T-helper 1 cell treated with Interleukin-12 subunit alpha and Interleukin-12 subunit beta and Interleukin-4 antibody, amounts not matched to agents 30 ng/mL and 1 ng/mL, for 36 hours (primary cell): ENCODE data around the gene CABP7. TPM values are rescaled to one million over a fixed set of nuclear protein-coding genes. Genes with fewer than 3 reads are reported as not detected.

Source experiments
- intact Hi-C: fragments of 100-400 bp; cut with micrococcal nuclease; formaldehyde crosslinking; loops from one replicate; pipeline ENCODE4 v1.15.1; 2024
- total RNA-seq: library from RNA; stranded (reverse); gene quantifications from 2 replicates; pipeline ENCODE4 v1.2.3, GENCODE V29; 2022

CABP7 gene
- 0.07 TPM in 1 of 2 replicates, not detected in the other for total RNA-seq

DNA sequence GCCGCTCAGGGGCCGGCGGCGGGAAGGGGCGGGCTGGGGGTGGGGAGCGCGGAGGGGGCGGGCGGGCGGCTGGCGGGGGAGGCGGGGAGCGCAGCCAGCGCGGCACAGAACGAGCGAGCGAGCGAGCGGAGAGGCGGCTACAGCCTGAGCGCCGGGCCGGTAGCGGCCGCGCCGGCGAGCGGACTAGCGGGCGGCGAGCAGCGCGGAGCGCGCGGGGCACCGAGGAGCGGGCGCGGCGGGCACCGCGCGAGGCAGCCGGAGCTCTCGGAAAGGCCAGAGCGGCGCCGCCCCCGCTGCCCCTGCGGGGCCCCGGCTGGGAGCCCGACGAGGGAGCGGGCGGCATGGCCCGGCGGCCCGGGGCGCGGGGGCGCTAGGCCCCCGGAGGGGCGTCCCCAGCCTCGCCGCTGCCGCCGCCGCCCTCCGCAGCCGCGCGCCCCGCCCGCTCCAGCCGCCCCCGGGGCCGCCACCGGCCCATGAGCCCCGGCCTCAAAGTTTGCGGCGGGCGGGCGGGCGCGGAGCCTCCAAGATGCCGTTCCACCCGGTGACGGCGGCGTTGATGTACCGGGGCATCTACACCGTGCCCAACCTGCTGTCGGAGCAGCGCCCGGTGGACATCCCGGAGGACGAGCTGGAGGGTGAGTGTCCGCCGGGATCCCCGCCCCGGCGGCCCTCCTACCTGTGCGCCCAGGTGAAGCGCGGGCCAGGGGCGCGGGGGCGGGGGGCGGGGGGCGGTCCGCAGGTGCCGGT is at the start of gene CABP7:
TSS of gene CABP7 (plus strand) at position 105 of the 747 bp plus-strand sequence. CDS start at position 527, 422 bp downstream.
- intact Hi-C loops = no loop called here

- intact Hi-C loops = no loop called here
Measured at GRCh38 chr22:29670626-29671025, 49.2 kb upstream of the CABP7 start.

- intact Hi-C loops = no loop called here
Measured at GRCh38 chr22:29673361-29674066, 46.3 kb upstream of the CABP7 start.

DNA sequence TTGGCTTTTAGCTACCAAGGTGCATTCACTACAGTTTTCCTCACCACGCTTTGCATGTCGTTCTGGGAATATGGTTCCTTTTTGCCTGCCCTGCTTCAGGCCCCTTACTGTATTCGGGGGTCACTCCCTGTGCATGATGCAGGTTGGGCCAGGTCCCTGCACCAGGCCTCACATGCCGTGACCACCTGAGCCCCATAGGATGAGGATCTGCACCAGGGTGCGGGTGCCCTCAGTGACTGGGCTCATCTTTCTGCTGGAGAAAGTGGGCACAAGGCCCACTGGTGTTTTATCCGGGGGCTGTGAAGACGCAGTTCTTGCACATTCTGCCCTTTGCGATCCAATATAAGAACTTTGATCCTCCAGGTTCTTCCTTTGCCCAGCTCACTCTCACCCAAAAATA is 45.7 kb upstream of the CABP7 start:
- intact Hi-C loops = no loop called here

GRCh38 chr22:29679316-29679715 is 40.5 kb upstream of the CABP7 start:
- intact Hi-C loops = no loop called here

DNA sequence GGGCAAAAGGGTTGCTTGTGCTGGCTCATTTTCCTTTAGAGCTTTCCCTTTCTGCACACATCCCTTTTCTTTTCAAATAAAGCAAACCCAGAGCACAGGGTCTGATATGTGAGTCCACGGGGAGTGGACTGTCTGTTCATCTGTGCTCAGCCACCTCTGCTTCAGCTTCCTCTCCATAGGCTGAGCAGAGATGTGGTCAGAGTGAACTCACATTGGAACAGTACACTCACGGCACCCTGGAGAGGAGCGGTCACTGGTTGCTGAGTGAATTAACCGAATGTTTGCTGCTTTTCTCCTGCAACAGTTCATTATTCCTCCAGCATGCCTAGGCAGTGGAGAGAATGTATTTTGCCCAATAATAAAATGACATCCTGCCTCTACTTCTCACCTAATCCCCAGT is 36.3 kb upstream of the CABP7 start:
- intact Hi-C loops = no loop called here

DNA sequence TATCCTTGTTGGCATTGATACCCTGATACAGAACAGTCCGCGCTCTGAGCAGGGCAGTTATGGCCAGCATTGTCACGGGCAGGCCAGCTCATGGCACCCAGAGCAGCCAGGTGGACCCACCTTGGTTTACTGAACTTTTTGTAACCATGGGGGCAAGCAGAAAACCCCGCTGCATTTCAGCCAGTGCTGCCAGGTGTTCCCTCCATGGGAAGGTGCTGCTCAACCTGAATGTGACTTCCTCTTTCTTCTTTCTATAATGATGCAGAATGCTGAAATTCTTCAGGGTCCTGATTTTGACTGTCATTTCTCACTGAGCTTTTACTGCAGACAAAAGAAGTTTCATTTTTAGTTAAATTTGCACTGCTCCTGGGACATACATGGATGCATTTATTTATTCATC is 35.6 kb upstream of the CABP7 start:
- intact Hi-C loops = no loop called here

DNA sequence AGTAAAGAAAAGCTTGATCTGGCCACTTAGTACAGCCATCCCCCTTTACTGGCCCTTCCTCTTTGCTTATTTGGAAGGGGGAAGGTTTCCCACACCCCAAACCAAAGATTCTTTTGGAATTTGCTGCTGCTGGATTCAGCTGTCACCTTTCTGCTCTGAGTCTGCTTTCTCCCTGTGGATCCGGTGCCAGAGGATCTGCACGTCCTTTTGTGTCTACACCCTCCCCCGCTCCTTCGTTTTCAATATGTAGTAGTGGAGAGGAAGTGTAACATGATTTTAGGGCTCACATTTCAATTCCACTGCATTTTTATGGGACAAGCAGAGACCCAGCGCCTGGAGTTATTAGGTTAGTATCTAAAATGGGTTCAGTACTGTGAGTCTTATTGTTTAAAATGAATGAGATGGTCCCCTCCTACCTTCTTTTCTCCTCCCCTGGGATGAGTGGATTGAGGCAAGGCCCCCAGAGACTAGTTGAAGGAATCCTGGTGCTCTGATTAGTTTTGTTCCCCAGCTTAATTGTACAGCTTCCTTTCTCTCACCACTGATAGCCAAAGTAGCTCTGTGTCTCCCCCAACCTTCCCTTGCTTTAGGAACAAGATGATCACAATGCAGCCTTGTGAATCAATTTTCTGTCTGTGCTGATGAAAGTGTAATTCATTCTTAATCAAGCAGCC is 30.5 kb upstream of the CABP7 start:
- intact Hi-C loops = loop anchor here (1.0 kb wide), 1 partner anchor 397 kb away; no protein-coding TSS in a partner anchor

DNA sequence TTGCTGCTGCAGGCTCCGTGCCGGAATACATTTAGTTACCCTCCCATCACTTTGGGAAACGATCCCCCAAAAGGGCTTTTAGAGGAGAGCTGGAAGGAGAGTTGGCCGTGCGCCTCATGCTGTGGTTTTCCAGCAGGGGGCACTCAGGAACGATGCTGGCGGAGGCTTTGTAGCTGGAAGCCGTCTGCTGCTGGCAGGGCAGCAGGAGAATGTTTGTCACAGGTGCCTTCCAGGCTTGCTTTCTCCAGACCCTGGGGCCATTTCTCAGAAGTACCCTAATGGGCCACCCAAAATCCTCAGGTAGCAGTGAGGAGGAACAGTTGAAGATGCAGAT is 30.0 kb upstream of the CABP7 start:
- intact Hi-C loops = loop anchor here (1.0 kb wide), 2 partner anchors 315 to 396 kb away; no protein-coding TSS in a partner anchor

DNA sequence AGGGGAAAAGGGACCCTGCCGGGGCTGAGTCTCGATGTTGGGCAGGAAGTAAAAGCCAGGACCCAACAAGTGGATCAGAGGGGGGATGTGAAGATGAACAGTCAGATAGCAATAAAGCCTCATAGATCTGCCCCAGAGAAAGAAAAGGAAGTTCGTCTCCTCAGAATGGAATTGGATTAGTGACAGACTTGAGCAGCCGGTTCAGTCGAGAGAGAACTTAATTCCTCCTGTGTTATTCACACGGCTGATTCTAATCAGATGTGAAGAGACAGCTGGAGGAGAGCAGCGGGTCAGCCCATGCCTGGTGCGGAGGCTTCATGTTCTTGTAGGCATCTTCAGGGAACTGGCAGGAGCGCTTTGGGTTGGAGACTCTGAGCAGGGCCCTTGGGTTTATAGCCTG is 29.3 kb upstream of the CABP7 start:
- intact Hi-C loops = loop anchor here (1.0 kb wide), 1 partner anchor 315 kb away; no protein-coding TSS in a partner anchor

DNA sequence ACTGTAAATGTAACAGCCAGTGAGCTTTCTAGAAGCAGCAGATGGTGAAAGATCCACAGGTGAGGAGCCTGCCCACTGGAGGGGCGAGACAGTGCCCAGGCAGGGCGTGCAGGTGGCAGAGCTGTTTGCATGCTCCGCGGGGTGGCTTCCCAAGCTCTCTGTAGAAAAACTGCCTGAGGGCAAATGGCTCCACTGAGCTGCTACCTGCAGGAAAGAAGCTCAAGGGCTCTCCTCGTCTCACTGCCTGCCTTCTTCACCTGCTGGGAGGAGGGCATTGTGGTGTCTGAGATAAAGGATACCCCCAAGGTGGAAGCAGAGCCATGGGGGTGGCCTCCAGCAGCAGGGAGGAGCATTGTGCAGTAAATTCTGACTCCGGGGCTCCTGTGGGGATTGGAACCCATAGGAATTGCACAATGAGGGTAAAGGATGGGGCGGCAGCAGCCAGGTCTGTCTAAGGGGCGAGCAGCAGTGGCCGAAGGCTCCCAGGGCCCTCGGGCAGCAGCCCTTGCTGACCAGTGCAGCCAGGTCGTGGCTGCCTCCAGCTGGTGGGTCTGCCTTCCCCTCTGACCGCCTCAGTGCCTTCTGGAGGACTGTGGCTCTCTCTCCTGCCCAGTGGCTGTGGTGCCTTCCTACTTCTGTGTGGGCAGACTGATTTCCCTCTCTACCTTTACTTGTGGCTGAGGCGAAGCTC is 28.0 kb upstream of the CABP7 start:
- intact Hi-C loops = no loop called here

DNA sequence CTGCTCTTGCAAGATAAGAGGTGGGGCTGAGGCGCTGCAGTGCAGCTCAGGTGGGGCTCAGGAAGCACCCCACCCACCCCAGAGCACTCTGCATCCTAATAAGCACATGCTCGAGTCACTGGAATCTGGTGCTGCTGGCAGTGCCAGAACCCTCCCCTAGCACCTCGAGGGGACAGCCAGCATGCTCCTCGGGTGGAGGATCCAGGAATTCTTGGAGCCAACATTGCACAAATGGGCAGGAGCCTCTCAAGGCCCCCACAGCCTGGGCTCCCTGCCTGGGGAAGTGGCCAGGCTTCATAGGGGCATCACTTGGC is 27.5 kb upstream of the CABP7 start:
- intact Hi-C loops = no loop called here

- intact Hi-C loops = no loop called here
Measured at GRCh38 chr22:29693161-29693560, 26.6 kb upstream of the CABP7 start.

DNA sequence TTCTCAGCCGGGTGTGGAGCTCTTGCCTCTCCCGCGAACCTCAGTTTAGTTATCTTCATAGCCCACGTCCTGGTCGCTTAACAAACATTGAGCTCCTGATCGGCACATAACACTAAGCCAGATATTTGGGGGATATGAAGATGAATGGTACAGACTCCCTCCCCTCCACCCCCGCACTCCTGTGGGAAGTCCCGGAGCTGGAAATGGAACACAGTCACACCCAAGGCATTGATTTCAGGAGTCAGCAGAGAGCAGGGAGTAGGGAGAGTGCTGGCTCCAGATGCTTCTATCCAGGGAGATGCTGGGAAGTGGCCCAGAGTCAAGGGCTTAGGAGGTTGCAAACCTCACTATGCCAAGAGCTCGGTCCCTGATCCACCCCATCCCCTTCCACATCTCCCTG is 26.1 kb upstream of the CABP7 start:
- intact Hi-C loops = no loop called here

DNA sequence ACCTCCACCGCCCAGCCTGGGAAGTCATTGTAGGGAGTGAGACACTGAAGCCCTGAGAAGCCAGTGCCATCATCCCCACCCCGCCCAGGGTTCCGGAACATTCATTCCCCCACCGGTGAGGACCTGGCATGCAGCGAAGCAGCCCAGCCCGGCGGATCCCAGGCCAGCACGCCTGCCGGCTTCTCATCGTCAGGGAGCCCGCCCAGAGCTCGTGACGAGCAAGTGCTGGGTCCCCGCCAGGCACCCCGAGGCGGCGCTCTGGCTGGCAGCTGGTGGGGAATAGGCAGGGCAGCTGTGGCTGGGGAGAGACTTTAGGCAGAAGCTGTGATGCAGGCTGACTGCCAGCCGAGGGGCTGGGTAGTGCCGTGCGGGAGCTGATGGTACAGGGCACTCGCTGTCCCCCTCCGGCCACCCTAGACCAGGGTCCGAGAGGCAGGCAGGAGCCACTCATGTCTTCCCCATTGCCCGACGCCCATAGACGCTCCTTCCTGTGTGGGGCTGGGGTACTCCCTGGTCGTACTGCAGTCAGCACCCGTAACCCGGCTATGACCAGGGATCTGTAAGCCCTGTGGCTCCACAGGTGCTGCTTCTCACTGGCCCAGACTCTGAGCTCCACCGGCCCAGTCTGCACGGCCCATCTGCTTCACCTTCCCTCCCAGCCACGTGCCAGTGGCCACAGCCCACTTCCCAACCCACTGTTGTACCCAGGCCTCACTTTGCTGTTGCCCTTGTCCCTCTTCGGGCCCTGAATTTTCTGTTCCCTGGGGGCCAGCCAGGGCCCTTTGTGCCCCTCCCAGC is 24.5 kb upstream of the CABP7 start:
- intact Hi-C loops = no loop called here

DNA sequence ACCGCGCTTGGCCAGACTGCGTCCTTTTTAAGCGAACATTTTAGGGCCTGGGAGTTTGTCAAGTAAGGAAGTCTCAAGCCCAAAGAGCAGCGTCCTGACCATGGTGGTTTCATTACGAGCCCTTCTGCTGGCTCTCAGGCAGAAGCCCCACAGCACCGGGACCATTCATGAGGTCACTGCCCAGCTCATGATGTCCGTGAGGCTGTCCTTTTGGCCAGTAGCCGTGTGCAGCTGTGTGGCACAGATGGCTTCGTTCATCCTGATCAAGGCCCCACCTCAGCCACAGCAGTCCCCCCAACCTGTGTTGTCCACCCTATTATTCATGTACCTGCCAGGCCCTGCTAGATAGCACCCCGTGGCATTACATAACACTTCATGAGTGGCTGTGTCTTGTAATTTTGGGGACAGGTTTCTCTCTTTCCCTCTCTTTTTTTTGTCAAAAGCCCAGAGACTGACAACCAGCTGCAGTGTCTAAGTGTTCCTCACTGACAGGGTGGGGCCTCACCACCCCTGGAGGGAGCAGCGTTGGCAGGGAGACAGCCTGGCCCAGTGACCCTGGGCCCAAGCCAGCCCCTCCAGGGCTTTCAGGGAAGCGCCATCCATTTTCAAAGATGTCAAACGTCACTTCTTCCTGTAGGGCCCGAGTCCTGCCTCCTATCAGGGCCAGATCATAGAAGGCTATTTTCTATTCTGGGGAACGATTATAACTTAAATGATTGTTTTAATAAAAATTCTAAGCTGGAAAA is 21.8 kb upstream of the CABP7 start:
- intact Hi-C loops = no loop called here

DNA sequence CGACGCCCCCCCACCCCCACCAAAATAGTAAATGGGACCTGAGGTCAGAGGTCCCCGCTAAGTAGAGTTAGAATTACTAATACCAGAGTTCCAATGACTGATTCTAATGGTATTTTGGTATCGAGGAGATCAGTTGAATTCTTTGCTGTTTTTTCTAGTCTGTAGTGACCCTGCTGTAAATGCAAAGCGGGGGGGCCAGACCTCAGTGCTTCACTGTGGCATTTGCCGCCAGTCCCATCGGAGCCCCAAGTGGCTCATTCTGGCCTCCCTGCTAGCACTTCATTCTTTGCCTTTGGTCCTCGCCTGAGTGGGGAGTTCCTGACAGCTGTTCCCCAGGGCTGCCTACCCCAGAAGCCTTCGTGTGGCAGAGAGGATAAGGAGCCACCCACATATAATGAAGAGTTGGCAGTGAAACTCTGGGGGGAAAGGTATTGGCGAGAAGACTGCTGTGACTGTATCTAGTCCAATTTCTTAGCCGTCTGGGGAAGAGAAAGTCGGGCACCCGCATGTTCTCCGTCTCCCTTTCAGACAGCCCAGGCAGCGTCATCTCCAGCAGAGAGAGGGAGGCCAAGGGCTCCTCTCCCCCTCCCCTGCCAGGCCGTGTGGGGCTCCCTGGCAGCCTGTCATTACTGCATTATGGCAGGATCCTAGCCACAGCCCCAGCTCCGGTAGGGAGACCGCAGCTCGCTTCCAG is 19.4 kb upstream of the CABP7 start:
- intact Hi-C loops = loop anchor here (2.0 to 5.0 kb wide), 2 partner anchors 304 to 387 kb away; no protein-coding TSS in a partner anchor

GRCh38 chr22:29700900-29701154 is 19.0 kb upstream of the CABP7 start:
- intact Hi-C loops = loop anchor here (1.0 to 5.0 kb wide), 3 partner anchors 66 to 386 kb away; partner anchors contain the start of genes UQCR10 and ZMAT5

DNA sequence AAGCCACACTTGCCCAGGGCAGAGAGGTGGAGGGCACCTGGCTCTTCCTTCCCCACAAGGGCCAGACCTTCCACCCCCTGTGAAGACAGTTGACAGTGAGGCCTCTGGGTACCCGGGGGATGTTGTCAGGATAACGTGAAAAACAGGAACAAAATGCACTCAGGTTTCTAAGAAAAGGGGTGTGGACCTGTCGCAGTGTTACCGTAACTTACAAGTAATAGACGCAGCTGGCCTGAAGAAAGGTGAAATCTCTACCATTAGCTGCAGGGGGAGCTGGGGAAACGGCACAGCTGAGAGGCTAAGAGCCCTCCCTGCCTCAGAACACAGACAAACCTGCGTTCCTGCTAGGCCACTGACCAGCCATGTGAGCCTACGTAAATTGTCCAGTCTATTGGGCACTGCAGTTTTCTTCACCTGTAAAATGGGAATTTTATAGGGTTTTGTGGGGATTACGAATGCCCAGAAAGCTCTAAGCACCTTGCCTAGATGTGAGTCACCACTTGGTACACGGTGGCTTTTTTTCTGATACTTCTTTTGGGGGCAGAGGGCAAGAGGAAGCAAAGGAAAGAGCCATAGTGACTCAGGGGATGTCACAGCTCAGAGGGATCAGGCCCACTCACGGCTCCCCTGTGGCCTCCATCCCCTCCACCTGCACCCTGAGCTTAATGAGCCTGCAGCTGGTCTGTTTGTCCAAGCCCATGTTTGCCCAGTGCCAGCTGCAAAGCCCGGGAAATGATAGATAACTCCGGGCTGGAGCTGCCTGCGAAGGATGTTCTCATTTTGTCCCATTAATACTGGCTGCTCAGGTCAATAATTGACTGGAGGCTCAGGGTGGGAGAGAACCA is 18.4 kb upstream of the CABP7 start:
- intact Hi-C loops = loop anchor here (1.0 to 5.0 kb wide), 3 partner anchors 66 to 386 kb away; partner anchors contain the start of genes UQCR10 and ZMAT5
